Suprapubic skin (tissue), 4 donors: ENCODE results near the gene AQP7.
"Not testable (repeated sequence)": the region's sequence is repeated elsewhere in the genome, so short reads cannot be mapped to it uniquely, and the experiment has no call there.

ENCODE experiments used
- EP300 ChIP-seq: sonication (generic); formaldehyde crosslinking; IDR thresholded peaks from one replicate; pipeline ENCODE4 v1.6.1; 2017; ENCODE audit warnings: antibody characterized with exemption
- POLR2A ChIP-seq, 2 donors: fragments of 450-650 bp; IDR thresholded peaks; one replicate each; pipeline ENCODE4 v1.6.1; 2017; ENCODE audit warnings: antibody characterized with exemption in 2 of 2, mild to moderate bottlenecking in 2 of 2, moderate library complexity in 2 of 2
- POLR2AphosphoS5 ChIP-seq, 3 donors: sonication (generic); formaldehyde crosslinking; IDR thresholded peaks; one replicate each; pipeline ENCODE4 v1.6.1; 2017; ENCODE audit warnings: antibody characterized with exemption in 3 of 3
- TF ChIP-seq, protein P1 (sequence below), 2 donors: fragments of 200-600 bp in 1 of 2; fragments of 450-650 bp in 1 of 2; sonication (generic) in 1 of 2; IDR thresholded peaks; one replicate each; pipeline ENCODE4 v1.5.1; 2016 to 2019; ENCODE audit warnings: antibody characterized with exemption in 2 of 2, mild to moderate bottlenecking in 1 of 2, moderate library complexity in 1 of 2

DNA sequence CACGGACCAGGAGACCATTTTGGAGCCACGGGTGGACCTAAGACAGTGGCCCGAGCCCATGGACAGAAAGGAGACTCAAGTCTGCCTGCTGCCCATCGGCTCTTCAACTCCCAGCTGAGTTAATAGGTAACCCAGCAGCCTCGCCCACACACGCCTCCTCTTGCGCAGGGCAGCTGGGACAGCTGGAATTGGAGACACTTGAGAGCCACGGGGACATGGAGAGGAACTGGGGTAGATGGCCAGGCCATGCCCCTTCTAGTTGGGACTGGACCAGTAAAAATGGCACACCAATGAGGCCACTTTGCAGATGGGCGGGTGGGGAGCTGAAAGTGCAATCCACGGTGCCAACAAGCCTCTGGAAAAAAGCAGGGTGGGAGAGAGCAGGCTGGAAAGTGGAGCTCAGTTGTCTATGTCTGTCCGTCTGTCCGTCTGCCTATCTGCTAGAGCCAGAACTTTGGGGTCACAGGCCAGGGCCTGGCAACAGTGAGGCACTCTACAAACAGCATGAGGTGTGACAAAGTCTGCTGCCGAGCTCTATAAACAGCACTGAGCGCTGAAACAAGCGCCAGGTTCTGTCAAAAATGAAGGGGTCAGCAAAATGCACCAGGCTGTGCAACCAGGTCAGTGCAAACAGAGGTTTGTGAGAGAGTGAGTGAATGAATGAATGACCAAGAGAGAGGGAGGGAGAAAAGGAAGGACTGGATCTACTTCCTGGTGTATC is 7.0 kb downstream of the AQP7 start:
- TF ChIP-seq, protein P1, sequence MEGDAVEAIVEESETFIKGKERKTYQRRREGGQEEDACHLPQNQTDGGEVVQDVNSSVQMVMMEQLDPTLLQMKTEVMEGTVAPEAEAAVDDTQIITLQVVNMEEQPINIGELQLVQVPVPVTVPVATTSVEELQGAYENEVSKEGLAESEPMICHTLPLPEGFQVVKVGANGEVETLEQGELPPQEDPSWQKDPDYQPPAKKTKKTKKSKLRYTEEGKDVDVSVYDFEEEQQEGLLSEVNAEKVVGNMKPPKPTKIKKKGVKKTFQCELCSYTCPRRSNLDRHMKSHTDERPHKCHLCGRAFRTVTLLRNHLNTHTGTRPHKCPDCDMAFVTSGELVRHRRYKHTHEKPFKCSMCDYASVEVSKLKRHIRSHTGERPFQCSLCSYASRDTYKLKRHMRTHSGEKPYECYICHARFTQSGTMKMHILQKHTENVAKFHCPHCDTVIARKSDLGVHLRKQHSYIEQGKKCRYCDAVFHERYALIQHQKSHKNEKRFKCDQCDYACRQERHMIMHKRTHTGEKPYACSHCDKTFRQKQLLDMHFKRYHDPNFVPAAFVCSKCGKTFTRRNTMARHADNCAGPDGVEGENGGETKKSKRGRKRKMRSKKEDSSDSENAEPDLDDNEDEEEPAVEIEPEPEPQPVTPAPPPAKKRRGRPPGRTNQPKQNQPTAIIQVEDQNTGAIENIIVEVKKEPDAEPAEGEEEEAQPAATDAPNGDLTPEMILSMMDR (IDR thresholded peaks at IDR 0.05): not testable (repeated sequence)
- TF ChIP-seq POLR2A (IDR thresholded peaks at IDR 0.05); EP300; POLR2AphosphoS5 (IDR thresholded peaks at IDR 0.05): not testable (repeated sequence)
